ENCODE results near the gene MMP24OS.
A peak's percentile ranks its signal among the peaks of the same experiment; 100 is the strongest.

MMP24OS gene

DNA sequence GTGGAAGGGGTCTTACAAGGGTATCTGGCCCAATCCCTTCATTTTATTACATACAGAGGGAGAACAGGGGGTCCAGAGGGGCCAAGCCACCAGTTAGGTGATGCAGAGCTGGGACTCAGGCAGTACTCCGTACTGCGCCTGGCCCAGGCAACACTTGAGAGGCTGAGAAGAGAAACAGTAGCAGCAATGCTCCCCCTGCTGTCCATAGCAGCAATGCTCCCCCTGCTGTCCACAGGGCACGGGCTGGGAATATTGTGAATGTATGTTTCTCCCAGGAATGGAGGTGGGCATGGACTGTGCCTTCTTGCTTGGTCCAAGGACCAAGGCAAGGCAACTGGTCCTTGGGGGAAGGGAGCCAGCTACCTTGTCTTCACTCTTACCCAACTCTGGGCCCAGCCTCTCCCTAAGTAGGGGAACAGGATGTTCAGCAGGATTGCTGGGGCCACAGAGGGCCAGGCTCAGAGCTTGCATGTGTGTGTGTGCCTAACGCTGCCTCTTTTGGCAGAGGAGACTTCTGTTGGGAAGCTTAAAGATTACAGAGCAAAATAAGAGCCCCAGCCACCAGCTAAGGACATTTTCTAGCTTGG, 29.1 kb upstream of the MMP24OS start:
- peak; percentile 77 for DNase-seq (ENCODE audit: low spot score)
- FAIRE-seq, result no peak

DNA sequence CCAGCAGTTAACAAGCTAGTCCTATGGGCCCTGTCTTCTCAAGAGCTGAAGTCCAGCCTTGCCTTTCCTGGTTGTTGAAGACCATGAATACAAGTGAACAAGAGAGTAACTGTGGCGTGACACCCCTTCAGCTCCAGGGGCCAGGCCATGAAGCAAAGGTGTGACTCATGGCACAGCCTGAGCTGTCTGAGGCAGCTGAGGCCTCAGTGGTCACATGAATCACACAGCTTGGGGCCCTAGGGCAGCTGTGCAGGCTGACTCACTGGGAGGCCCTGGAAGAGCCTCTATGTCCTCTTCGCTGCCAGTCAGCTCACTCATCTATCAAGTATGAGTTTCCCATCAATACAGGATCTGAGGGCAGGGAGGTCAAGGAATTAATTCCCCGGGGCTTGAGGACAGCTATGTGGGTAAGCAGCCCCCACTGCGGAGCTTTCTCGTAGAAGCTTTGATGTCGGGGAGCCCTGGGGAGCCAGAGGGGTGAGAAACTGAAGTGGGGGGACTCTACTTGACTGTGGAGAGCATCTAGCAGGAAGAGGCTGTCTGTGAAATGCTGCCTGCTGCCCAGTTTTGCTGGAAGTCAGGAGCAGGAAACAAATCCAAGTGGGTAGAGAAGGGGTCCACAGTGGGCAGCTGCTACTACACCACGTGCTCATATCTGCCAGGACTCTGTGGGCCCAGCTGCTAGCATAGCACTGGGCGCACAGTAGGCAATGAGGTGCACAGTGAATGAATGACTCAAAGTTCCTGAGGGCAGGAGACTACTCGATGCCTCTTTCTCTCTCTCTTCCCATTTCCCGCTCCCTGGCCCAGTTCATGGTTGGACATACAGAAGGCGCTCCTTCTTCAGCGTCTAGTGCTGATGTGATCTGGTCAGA, 28.0 kb upstream of the MMP24OS start:
- DNase-seq (ENCODE audit: low spot score) (peak; percentile 100), FAIRE-seq (peak; percentile 98)

DNA sequence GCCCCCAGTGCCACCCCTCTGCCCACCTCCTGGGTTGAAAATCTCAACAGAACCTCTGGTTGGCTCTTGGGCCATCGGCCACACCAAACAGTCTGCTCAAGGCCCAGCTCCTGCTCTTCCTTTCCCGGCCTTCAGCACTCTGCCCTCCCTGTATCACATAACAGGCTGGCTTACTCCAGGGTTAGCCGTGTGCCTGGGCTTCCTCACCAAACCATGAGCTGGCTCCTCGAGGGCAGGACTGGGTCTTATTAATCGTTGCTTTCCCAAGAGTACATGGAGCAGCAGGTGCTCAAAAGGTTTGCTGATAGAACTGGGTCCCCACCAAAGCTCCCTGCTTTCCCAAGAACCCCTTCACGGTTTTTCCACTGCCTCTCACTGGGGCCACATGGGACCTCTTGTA, 27.0 kb upstream of the MMP24OS start:
- DNase-seq (ENCODE audit: low spot score), result no peak

DNA sequence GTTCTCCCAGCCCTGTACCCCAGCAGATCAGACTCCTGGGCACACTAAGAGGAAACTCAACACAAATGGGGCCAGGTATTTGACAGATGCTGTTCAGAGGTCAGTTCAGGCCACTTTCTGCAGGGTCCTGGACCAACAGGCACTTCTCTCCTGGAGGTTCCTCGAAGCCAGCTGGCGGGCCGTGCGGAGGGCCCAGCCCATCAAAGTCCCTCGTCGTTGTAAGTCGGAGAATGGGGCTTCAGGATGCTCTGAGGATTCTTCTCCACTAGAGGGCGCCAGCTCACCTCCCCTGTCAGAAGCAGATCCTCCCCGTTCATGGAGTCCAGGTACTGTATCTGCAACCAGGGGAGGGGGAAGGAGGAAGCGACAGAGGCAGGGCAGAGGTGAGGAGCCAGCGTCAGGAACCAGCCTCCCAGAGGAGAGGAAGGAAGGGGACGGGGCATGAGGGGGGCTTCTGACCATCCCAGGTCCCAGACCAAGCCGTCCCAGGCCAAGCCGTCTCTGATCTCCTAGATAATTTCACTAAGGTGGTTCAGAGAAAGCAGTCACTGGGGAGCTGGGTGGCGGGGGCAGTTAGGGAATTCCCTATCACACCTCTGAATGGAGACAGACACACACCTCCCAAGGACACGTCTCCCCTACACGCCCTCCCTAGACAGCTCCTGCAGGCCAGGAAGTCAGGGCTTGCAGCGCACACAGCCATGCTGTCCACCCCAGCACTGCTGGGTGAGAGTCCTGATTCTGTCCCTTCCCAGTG, 26.0 kb upstream of the MMP24OS start:
- peak; percentile 66 for FAIRE-seq
- peak; percentile 94 for DNase-seq (ENCODE audit: low spot score)

More for the DNA sequence above, 27.0 kb upstream of the MMP24OS start:
- FAIRE-seq, result no peak

GRCh38 chr20:35303382-35303734, 25.4 kb upstream of the MMP24OS start:
- DNase-seq (ENCODE audit: low spot score) (no peak), FAIRE-seq (no peak)

DNA sequence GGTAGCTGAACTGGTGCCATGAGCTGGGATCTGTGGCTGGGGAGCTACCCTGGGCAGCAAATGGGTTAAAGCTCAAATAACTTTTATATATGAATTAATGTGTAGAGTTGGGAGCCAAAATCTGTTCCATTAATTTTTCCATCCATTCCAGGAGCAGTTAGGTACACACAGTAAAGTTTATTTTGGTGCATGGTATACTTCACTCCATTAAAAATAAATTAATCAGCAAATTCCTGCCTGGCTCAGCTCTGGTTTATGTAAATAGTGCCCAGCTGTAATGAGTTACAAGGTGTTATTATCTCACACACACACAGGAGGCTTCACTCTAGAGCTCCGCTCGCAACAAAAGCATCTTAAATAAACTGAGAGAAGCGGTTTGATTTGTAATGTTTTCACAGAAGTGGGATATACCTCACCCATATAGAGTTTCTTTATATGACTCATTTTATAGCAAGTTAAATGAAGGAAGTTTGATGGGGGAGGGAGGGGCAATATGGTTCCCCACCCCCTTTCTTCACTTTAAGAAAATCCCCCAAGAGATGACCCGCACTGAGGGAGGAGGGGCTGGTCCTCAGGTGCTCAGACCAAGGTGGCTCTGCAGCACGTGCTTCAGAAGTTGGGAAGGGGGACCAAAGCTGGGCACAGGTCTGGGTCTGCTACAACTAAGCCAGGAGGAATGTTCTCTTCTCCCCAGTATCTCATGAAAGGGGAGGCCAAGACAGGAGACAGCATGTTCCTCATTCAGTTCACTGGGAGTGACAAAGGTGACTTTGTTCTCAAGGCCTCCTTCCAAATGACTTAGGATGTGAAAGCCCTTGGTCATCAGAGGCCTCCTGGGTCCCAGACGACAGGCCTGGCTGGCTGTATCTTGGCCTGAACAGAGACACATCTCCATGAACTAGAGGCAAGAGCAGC, 24.8 kb upstream of the MMP24OS start:
- FAIRE-seq (no peak), DNase-seq (ENCODE audit: low spot score) (peak; percentile 50)

- FAIRE-seq (no peak), DNase-seq (ENCODE audit: low spot score) (no peak)
Observed at GRCh38 chr20:35301426-35301825, 23.5 kb upstream of the MMP24OS start.

- DNase-seq (ENCODE audit: low spot score) (no peak), FAIRE-seq (no peak)
Observed at GRCh38 chr20:35300469-35301262, 22.7 kb upstream of the MMP24OS start.

GRCh38 chr20:35299780-35300179, 21.9 kb upstream of the MMP24OS start:
- DNase-seq (ENCODE audit: low spot score) (no peak), FAIRE-seq (no peak)

DNA sequence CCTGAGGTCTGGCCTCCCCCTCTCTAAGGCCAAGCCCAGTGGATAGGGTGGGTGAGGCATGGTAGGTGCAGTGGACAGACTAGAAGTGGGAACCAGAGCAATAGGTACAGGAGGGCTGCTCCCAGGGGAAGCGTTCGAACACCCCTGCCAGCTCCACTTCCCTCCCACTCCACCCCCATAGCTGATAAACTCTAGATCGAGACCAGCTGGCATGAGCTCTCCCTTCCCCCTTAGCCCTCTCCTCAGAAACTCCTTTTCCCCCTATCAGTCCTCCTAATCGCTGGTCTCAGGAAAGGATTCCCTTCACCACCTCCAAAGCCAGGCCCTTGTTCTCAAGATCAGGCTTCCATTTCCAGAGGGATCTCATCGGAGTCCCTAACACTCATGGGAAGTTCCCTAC, 20.3 kb upstream of the MMP24OS start:
- no peak for FAIRE-seq
- DNase-seq (ENCODE audit: low spot score), result no peak

GRCh38 chr20:35297740-35298139, 19.8 kb upstream of the MMP24OS start:
- FAIRE-seq, result no peak
- DNase-seq (ENCODE audit: low spot score), result no peak

- FAIRE-seq, result no peak
- no peak for DNase-seq (ENCODE audit: low spot score)
Observed at GRCh38 chr20:35297155-35297554, 19.2 kb upstream of the MMP24OS start.

DNA sequence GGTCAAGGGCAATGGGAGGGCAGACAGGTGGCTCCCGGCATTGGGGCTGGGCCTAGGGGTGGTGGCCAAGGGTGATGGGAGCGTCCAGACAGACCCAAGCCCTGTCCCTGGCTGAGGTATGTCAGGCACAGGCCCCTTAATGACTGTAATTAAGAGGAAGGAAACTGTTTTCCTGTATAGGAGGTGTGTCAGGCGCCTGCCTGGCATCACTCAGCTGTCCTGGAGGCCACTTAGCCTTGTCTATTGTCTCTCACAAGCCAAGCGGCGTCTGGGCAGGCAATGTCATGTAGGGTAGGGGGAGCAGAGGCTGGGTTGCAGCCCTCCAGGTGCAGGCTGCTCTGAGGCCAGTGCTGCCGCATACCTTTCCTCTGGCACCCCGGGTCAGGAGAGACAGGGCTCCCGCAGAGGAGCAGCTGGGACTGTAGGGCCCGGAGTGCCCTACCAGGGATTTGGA, 18.2 kb upstream of the MMP24OS start:
- FAIRE-seq, result no peak
- no peak for DNase-seq (ENCODE audit: low spot score)

DNA sequence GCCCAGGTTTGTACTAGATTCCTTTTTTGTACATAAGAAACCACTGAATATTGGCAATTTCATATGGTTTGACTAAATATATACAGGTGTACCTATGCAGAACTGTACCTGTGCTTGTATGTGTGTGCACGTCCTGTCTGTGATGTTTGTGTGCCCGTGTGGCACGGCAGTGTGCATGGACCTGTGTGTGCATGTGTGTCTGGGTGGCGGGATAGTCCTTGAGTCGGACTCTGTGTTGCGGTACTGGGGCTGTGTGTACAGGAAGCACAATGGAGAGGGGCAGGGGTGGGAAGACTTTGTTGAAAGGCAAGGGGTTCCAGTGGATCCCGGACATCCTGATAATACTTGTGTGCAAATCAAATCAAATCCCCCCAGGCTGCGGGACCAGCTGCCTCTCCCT, 17.8 kb upstream of the MMP24OS start:
- FAIRE-seq (no peak), DNase-seq (ENCODE audit: low spot score) (no peak)

- no peak for FAIRE-seq
- DNase-seq (ENCODE audit: low spot score), result no peak
Observed at GRCh38 chr20:35295058-35295457, 17.1 kb upstream of the MMP24OS start.

- no peak for DNase-seq (ENCODE audit: low spot score)
- no peak for FAIRE-seq
Observed at GRCh38 chr20:35294293-35294685, 16.4 kb upstream of the MMP24OS start.

DNA sequence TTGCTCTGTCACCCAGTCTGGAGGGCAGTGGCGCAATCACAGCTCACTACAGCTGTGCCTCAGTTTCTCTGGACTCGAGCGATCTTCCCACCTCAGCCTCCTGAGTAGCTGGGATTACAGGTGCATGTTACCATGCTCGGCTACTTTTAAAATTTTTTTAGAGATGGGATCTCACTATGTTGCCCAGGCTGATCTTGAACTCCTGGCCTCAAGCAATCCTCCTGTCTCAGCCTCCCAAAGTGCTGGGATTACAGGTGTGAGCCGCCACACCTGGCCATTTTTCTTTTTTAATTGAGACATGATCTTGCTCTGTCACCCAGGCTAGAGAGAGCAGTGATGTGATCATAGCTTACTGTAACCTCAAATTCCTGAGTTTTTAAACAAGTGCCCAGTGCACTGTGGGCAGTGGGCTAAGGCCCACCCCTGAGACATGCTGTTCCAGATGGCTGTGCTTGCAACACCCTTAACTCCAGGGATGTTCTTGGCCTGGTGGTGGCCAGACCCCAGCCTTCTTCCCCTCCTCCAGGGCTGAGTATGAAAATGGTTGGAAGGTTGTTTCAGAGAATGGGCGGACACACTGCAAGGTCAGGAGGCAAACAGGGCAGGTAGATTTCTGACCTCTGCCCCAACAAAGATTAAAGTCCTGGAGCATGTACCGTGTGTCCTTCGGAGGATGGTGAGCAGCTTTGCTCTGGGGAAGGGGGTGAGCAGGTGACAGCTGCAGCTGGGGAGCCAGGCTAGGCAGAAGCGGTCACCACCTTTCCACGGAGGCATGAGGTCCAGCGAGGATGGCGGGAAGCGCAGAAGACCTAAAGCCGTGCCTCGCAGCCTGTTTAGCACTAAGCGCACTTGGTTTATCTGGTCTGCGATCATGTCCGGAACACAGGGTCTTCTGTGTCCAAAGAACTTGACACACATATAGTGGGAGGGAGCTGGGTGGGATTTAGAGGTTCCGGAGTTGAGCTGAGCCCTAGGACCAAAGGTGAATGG, 15.7 kb upstream of the MMP24OS start:
- FAIRE-seq, result no peak
- no peak for DNase-seq (ENCODE audit: low spot score)

- DNase-seq (ENCODE audit: low spot score), result no peak
- no peak for FAIRE-seq
Observed at GRCh38 chr20:35292504-35293285, 14.8 kb upstream of the MMP24OS start.
